NB4 (cell line): ENCODE measurements around the gene EVI5.
"Not testable (repeated sequence)": the region's sequence is repeated elsewhere in the genome, so short reads cannot be mapped to it uniquely, and the experiment has no call there.

Experiments
- DNase-seq: peaks from one replicate; pipeline ENCODE4 v3.0.0; 2010; ENCODE audit warnings: low read depth
- H3K4me3 ChIP-seq: one replicate; pipeline ENCODE4 v1.5.1; 2011; ENCODE audit warnings: mild to moderate bottlenecking, low read depth, low read length, moderate library complexity
- CTCF ChIP-seq: IDR thresholded peaks from one replicate; pipeline ENCODE4 v1.5.1; 2012; ENCODE audit warnings: low read depth, low read length
- MYC ChIP-seq: IDR thresholded peaks from 2 replicates; pipeline ENCODE4 v1.6.1; 2011; ENCODE audit warnings: low read depth, low read length
- POLR2A ChIP-seq: IDR thresholded peaks from 2 replicates; pipeline ENCODE4 v1.6.1; 2011; ENCODE audit warnings: mild to moderate bottlenecking; ENCODE audit not compliant: insufficient read length; ENCODE audit errors: extremely low read depth
- TF ChIP-seq, protein P1 (sequence below): IDR thresholded peaks from 2 replicates; pipeline ENCODE4 v1.6.1; 2011; ENCODE audit warnings: low read depth, low read length

The EVI5 gene

GRCh38 chr1:92747735-92748134, 37.2 kb downstream of the EVI5 start:
- no peak overlapping the region for H3K4me3 ChIP-seq
- no peak for DNase-seq
- no peak for TF ChIP-seq CTCF
- no peak for TF ChIP-seq POLR2A
- TF ChIP-seq, protein P1, sequence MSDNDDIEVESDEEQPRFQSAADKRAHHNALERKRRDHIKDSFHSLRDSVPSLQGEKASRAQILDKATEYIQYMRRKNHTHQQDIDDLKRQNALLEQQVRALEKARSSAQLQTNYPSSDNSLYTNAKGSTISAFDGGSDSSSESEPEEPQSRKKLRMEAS, result no peak
- TF ChIP-seq MYC, result no peak

GRCh38 chr1:92746255-92746654, 38.7 kb downstream of the EVI5 start:
- not testable (repeated sequence) for H3K4me3 ChIP-seq, DNase-seq

DNA sequence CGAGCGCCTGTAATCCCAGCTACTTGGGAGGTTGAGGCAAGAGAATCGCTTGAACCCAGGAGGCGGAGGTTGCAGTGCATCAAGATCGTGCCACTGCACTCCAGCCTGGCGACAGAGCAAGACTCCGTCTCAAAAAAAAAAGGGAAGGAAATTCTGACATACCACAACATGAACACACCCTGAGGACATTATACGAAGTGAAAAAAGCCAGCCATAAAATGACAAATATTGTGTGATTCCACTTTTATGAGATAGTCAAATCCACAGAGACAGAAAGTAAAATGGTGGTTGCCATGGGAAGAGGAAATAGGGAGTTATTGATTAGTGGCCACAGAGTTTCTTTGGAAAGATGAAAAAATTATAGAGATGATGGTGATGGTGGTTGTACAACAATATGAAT, 41.7 kb downstream of the EVI5 start:
- no peak overlapping the region for H3K4me3 ChIP-seq
- TF ChIP-seq POLR2A, result no peak
- TF ChIP-seq MYC, result no peak
- peak; percentile 42 for DNase-seq

GRCh38 chr1:92739669-92740524, 45.0 kb downstream of the EVI5 start:
- TF ChIP-seq, protein P1, result no peak
- no peak for TF ChIP-seq MYC
- TF ChIP-seq POLR2A, result no peak
- TF ChIP-seq CTCF, result no peak
- H3K4me3 ChIP-seq, result no peak overlapping the region
- DNase-seq, result no peak

GRCh38 chr1:92736395-92736794, 48.5 kb downstream of the EVI5 start:
- H3K4me3 ChIP-seq, result no peak overlapping the region
- peak; percentile 6 for TF ChIP-seq CTCF
- no peak for TF ChIP-seq MYC
- peak; percentile 46 for DNase-seq

DNA sequence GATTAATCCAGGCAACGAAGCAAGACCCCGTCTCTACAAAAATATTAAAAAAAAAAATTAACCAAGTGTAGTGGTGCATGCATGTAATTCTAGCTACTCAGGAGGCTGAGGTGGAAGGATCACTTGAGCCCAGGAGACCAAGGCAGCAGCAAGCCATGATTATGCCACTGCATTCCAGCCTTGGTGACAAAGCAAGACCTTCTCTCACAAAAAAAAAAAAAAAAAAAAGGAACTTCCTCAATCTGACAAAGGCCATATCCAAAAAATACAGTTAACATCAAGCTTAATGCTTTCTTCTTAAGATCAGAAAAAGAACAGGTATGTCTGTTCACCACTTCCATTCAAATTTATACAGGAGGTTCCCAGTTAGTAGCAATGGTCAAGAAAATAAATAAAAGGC, 54.4 kb downstream of the EVI5 start:
- no peak for TF ChIP-seq POLR2A
- TF ChIP-seq CTCF, result no peak
- TF ChIP-seq MYC, result no peak
- DNase-seq, result peak; percentile 16
- H3K4me3 ChIP-seq, result no peak overlapping the region

DNA sequence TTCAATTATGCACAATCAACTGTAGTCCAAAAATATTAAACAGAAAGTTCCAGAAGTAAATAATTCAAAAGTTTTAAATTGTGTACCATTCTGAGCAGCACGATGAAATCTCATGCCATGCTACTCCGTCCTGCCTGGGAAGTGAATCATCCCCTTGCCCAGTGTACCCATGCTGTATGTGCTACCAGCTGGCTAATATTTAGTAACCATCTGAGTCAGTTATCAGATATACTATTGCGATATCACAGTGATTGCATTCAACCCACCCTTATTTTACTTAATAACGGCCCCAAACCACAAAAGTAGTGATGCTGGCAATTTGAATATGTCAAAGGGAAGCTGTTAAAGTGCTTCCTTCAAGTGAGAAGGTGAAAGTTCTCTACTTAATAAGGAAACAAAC, 56.2 kb downstream of the EVI5 start:
- TF ChIP-seq POLR2A, result no peak
- TF ChIP-seq CTCF, result no peak
- no peak for TF ChIP-seq MYC
- TF ChIP-seq, protein P1, result no peak
- peak; percentile 44 for DNase-seq
- no peak overlapping the region for H3K4me3 ChIP-seq

GRCh38 chr1:92723713-92724112, 61.2 kb downstream of the EVI5 start:
- H3K4me3 ChIP-seq, DNase-seq: not testable (repeated sequence)
